Neural progenitor cell (in vitro differentiated cells): ENCODE data around the gene NAB2.

Source experiments
- EZH2 ChIP-seq: fragments of 200-600 bp; sonication (generic); IDR thresholded peaks from 2 replicates; pipeline ENCODE4 v1.6.1; 2017; ENCODE audit warnings: antibody characterized with exemption, mild to moderate bottlenecking, moderate library complexity
- TF ChIP-seq, protein P1 (sequence below): fragments of 200-600 bp; sonication (generic); IDR thresholded peaks from 2 replicates; pipeline ENCODE4 v1.5.1; 2017; ENCODE audit warnings: antibody characterized with exemption, mild to moderate bottlenecking

DNA sequence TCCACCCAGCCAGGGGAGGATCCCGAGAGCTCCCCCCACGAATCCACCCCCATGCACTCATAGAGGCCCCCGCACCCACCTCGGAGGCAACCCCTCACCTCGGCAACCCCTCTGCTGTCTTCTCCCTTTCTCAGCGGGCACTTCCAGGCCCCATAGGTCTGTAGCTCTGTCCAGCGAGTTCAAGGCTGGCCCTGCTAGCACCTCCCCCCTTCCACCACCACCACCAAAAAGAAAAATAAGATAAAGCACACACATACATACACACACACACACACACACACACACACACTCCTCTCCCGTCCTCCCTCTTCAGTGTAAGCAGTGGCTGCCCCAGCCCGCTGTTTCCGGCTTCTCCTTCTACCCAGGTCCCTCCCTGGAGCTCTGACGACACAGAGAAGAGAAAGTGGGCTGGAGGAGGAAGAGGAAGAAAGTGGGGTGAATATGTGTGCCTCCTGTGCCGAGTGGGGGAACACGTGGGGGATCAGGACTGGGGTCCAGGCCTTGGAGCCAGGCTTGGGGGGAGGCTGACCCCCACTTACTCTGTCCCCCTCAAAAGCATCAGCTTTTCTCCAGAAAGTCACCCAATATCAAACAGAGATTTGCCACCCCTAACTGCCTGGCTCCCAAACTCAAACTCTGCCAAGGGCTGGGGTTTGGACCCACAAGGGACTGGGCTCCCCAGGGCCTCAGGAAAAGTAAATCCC, 22.3 kb downstream of the NAB2 start, which contains the start of gene STAT6:
- TF ChIP-seq EZH2 = no peak
- TF ChIP-seq, protein P1, sequence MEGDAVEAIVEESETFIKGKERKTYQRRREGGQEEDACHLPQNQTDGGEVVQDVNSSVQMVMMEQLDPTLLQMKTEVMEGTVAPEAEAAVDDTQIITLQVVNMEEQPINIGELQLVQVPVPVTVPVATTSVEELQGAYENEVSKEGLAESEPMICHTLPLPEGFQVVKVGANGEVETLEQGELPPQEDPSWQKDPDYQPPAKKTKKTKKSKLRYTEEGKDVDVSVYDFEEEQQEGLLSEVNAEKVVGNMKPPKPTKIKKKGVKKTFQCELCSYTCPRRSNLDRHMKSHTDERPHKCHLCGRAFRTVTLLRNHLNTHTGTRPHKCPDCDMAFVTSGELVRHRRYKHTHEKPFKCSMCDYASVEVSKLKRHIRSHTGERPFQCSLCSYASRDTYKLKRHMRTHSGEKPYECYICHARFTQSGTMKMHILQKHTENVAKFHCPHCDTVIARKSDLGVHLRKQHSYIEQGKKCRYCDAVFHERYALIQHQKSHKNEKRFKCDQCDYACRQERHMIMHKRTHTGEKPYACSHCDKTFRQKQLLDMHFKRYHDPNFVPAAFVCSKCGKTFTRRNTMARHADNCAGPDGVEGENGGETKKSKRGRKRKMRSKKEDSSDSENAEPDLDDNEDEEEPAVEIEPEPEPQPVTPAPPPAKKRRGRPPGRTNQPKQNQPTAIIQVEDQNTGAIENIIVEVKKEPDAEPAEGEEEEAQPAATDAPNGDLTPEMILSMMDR = no peak
